DMS153 treated with DMSO at 0.1 percent for 48 hours (cell line): ENCODE results near the gene SETD2.

Experiments used
- DNase-seq: peaks from one replicate; lab custom pipeline; 2025; ENCODE audit not compliant: unreplicated experiment; lab: John Stamatoyannopoulos, UW

SETD2 gene

GRCh38 chr3:46968783-46969428 is 195.0 kb downstream of the SETD2 start:
- no peak for DNase-seq

DNA sequence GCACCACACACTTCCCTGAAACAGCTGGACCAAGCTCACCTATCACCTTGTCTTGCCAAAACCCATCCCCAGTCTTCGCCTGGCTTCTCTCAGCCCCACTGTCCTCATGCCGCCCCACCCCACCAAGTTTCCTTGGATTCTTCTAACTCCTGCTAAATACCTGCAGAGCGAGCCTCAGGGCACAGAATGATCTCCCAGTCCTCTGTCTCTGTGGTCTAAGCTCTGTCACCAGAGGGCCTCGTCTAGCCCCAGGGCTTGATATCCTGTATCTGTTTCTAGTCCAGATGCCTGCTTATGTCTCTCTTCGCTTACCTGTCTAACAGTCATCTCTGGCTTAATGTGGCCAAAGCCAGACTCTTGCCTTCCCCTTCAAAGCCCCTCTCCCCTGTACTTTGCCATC is 197.1 kb downstream of the SETD2 start:
- no peak for DNase-seq
